Measurements from ENCODE around the gene ARHGAP8. TPM values are rescaled to one million over a fixed set of nuclear protein-coding genes. Genes with fewer than 3 reads are reported as not detected.

The ARHGAP8 gene
- total and polyA plus RNA-seq, 2 experiments from 2014 or later: 24.0 to 50.4 TPM

DNA sequence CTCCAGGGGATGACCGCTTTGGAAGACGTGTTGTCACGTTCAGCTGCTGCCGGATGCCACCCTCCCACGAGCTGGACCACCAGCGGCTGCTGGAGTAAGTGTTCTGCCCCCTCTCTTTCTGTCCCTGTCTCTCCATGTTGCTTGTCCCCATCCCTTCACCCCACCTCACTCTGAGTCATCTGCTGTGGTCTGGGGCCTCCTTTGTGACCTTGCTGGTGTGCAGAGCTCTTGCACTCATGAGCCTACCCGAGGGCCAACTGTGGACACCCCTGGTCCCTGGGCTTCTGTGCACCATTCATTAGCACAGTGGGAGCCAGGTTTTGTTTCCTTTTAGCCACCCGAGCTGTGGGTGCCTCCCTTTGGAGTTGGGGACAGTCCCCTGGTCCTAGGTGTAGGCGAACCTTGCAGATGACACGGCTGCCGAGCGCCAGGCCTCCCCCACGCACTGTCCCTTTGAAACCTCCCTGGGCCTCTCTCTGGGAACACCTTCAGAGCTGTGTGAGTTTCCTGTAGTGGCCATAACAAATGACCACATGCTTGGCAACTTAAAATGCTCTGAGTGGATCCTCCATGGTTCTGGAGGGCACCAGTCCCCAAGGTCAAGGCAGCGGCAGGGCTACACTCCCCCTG, 49.8 kb downstream of the ARHGAP8 start:
- no peaks in the 10 kb centered on the region for H3K36me3 ChIP-seq (replicated peaks; ENCODE audit: insufficient read depth, low read depth)
- no peaks in the 10 kb centered on the region for H3K79me2 ChIP-seq
- no peaks in the 10 kb centered on the region for H3K9me2 ChIP-seq (replicated peaks; ENCODE audit: insufficient read depth)
- H3K4me1 ChIP-seq (ENCODE audit: insufficient read depth): no peaks in the 10 kb centered on the region
- no peak overlapping the region for H3K27ac ChIP-seq
- H4K20me1 ChIP-seq (ENCODE audit: insufficient read depth, poor library complexity, severe bottlenecking): no peaks in the 10 kb centered on the region
- H3K9me3 ChIP-seq (ENCODE audit: low read depth): no peaks in the 10 kb centered on the region
- H2AFZ ChIP-seq: no peak overlapping the region
- H3K4me3 ChIP-seq: no peak overlapping the region
- H3K27me3 ChIP-seq: no peaks in the 10 kb centered on the region
- no peak overlapping the region for H3K4me2 ChIP-seq
- TF ChIP-seq EZH2phosphoT487 (IDR thresholded peaks at IDR 0.05; ENCODE audit: low read depth, severe bottlenecking, unreplicated experiment) (no peak), EZH2 (IDR thresholded peaks at IDR 0.05; ENCODE audit: borderline replicate concordance) (no peak)
- TF ChIP-seq, protein P1, sequence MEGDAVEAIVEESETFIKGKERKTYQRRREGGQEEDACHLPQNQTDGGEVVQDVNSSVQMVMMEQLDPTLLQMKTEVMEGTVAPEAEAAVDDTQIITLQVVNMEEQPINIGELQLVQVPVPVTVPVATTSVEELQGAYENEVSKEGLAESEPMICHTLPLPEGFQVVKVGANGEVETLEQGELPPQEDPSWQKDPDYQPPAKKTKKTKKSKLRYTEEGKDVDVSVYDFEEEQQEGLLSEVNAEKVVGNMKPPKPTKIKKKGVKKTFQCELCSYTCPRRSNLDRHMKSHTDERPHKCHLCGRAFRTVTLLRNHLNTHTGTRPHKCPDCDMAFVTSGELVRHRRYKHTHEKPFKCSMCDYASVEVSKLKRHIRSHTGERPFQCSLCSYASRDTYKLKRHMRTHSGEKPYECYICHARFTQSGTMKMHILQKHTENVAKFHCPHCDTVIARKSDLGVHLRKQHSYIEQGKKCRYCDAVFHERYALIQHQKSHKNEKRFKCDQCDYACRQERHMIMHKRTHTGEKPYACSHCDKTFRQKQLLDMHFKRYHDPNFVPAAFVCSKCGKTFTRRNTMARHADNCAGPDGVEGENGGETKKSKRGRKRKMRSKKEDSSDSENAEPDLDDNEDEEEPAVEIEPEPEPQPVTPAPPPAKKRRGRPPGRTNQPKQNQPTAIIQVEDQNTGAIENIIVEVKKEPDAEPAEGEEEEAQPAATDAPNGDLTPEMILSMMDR (IDR thresholded peaks at IDR 0.05; ENCODE audit: poor library complexity): no peak
- WGBS (ENCODE audit: low lambda C conversion rate, missing lambda C conversion rate): 92% methylated on average over 14 of the region's 14 CpGs
- DNase-seq (ENCODE audit: low spot score): no peak

DNA sequence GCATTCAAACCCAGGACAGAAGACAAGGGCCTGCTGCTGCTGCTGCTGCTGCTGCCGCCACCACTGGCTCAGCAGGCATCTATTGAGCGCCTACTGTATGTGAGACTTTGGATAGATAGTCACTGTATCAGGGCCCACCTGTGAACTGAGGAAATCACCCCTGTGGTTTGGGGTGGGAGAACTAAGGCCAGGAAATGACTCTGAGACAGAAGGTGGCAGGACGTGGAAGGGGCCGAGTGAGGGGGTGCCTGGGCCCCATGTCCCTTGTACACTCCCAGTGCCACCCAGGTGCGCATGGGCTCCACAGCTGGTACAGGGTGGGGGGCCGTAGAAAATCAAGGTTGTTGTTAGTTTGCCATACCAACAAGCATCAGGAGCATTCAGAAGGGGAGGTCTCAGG, 50.6 kb downstream of the ARHGAP8 start:
- no peak overlapping the region for H3K27ac ChIP-seq
- H3K9me3 ChIP-seq (ENCODE audit: low read depth): no peaks in the 10 kb centered on the region
- H3K4me3 ChIP-seq: no peak overlapping the region
- no peaks in the 10 kb centered on the region for H3K9me2 ChIP-seq (replicated peaks; ENCODE audit: insufficient read depth)
- H3K4me1 ChIP-seq (ENCODE audit: insufficient read depth): no peaks in the 10 kb centered on the region
- no peak for DNase-seq (ENCODE audit: low spot score)
- 87% methylated on average over 6 of the region's 6 CpGs for WGBS (ENCODE audit: low lambda C conversion rate, missing lambda C conversion rate)
- H2AFZ ChIP-seq: no peak overlapping the region
- no peak for TF ChIP-seq EZH2phosphoT487 (IDR thresholded peaks at IDR 0.05; ENCODE audit: low read depth, severe bottlenecking, unreplicated experiment)
- TF ChIP-seq, protein P1 (IDR thresholded peaks at IDR 0.05; ENCODE audit: poor library complexity): no peak
- H4K20me1 ChIP-seq (ENCODE audit: insufficient read depth, poor library complexity, severe bottlenecking): no peaks in the 10 kb centered on the region
- no peaks in the 10 kb centered on the region for H3K27me3 ChIP-seq
- no peaks in the 10 kb centered on the region for H3K36me3 ChIP-seq (replicated peaks; ENCODE audit: insufficient read depth, low read depth)
- no peak overlapping the region for H3K4me2 ChIP-seq
- H3K79me2 ChIP-seq: no peaks in the 10 kb centered on the region

DNA sequence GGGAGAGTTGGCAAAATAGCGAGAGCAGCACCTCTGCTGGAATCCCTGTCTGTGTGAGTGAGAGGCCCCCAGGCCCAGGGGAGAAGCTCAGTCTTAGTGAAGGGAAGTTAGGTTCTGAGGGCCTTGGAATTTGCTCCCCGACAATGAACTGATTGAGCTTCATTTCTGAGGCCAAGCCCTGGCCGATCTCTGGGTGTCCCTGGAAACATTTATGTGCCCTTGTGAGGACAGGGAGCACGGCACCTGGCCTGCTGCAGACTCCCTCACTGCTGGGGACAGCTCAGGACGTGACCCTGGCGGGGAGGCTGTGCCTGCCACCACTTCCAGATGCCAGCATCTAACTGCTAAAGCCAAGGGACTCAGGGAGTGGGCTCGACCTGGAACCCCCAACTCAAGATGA, 52.0 kb downstream of the ARHGAP8 start:
- no peak overlapping the region for H2AFZ ChIP-seq
- TF ChIP-seq EZH2 (IDR thresholded peaks at IDR 0.05; ENCODE audit: borderline replicate concordance): no peak
- TF ChIP-seq, protein P1 (IDR thresholded peaks at IDR 0.05; ENCODE audit: poor library complexity): no peak
- 81% methylated on average over 7 of the region's 7 CpGs for WGBS (ENCODE audit: low lambda C conversion rate, missing lambda C conversion rate)
- H3K36me3 ChIP-seq (replicated peaks; ENCODE audit: insufficient read depth, low read depth): no peaks in the 10 kb centered on the region
- H3K4me3 ChIP-seq: no peak overlapping the region
- H3K79me2 ChIP-seq: no peaks in the 10 kb centered on the region
- no peak overlapping the region for H3K27ac ChIP-seq
- no peaks in the 10 kb centered on the region for H3K9me3 ChIP-seq (ENCODE audit: low read depth)
- no peaks in the 10 kb centered on the region for H3K4me1 ChIP-seq (ENCODE audit: insufficient read depth)
- H3K9me2 ChIP-seq (replicated peaks; ENCODE audit: insufficient read depth): no peaks in the 10 kb centered on the region
- no peak overlapping the region for H3K4me2 ChIP-seq
- DNase-seq (ENCODE audit: low spot score): no peak
- H3K27me3 ChIP-seq: no peaks in the 10 kb centered on the region
- no peaks in the 10 kb centered on the region for H4K20me1 ChIP-seq (ENCODE audit: insufficient read depth, poor library complexity, severe bottlenecking)

DNA sequence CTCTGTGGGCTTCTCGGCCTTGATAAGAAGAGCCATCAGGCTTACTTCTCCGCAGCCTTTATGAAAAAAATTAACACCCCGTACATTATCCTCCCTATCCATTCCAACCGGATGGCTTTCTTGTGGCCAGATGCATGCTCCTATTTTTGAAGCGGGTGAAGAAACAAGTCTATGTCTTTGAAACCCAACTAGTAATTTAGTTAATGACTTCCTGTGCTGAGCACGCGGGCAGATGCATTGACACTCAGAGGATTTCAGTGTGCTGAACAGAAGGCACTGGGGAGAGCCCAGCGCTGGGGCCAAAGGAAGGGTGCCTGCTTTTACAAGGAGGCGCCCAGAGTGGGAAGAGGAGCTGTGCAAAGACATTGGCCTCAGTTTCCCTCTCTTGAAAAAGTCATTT, 53.3 kb downstream of the ARHGAP8 start:
- Histone ChIP-seq H2AFZ (no peak overlapping the region), H3K27ac (no peak overlapping the region), H3K4me2 (no peak overlapping the region), H3K9me3 (ENCODE audit: low read depth) (no peaks in the 10 kb centered on the region), H3K4me3 (no peak overlapping the region), H3K9me2 (replicated peaks; ENCODE audit: insufficient read depth) (no peaks in the 10 kb centered on the region), H3K36me3 (replicated peaks; ENCODE audit: insufficient read depth, low read depth) (no peaks in the 10 kb centered on the region), H3K27me3 (no peaks in the 10 kb centered on the region), H3K4me1 (ENCODE audit: insufficient read depth) (no peaks in the 10 kb centered on the region), H3K79me2 (no peaks in the 10 kb centered on the region), H4K20me1 (ENCODE audit: insufficient read depth, poor library complexity, severe bottlenecking) (no peaks in the 10 kb centered on the region)
- DNase-seq (ENCODE audit: low spot score): no peak
- 79% methylated on average over 9 of the region's 9 CpGs for WGBS (ENCODE audit: low lambda C conversion rate, missing lambda C conversion rate)
- no peak for TF ChIP-seq EZH2 (IDR thresholded peaks at IDR 0.05; ENCODE audit: borderline replicate concordance)
- TF ChIP-seq, protein P1 (IDR thresholded peaks at IDR 0.05; ENCODE audit: poor library complexity): no peak
- no peak for TF ChIP-seq EZH2phosphoT487 (IDR thresholded peaks at IDR 0.05; ENCODE audit: low read depth, severe bottlenecking, unreplicated experiment)

Measured in hepatocyte (in vitro differentiated cells).